Fibroblast of lung (primary cell): ENCODE results near the gene TEX13A. TPM values are rescaled to one million over a fixed set of nuclear protein-coding genes. Genes with fewer than 3 reads are reported as not detected.
"Not testable (repeated sequence)": the region's sequence is repeated elsewhere in the genome, so short reads cannot be mapped to it uniquely, and the experiment has no call there.

Source experiments
- DNase-seq, 2 donors: peaks; one replicate each; pipeline versions ENCODE4 v3.0.0 to v3.0.0-alpha.2; 2010; ENCODE audit warnings: low read depth in 2 of 2
- H2AFZ ChIP-seq: 2 replicates; pipeline ENCODE4 v1.5.1; 2012; ENCODE audit warnings: low read length, control low read depth, inconsistent platforms
- H3K27ac ChIP-seq: 2 replicates; pipeline ENCODE4 v1.5.1; 2011; ENCODE audit warnings: low read length, control low read depth; ENCODE audit not compliant: insufficient read depth
- H3K27me3 ChIP-seq: 2 replicates; pipeline ENCODE4 v1.5.1; 2011; ENCODE audit warnings: mild to moderate bottlenecking, low read length; ENCODE audit not compliant: control insufficient read depth, insufficient read depth
- H3K36me3 ChIP-seq: 2 replicates; pipeline ENCODE4 v1.5.1; 2011; ENCODE audit warnings: low read length; ENCODE audit not compliant: control insufficient read depth, insufficient read depth
- H3K4me1 ChIP-seq: 2 replicates; pipeline ENCODE4 v1.5.1; 2011; ENCODE audit warnings: low read length; ENCODE audit not compliant: control insufficient read depth, insufficient read depth; ENCODE audit errors: extremely low read depth
- H3K4me2 ChIP-seq: 2 replicates; pipeline ENCODE4 v1.5.1; 2011; ENCODE audit warnings: low read length, control low read depth; ENCODE audit not compliant: insufficient read depth; ENCODE audit errors: extremely low read depth
- H3K4me3 ChIP-seq, 4 experiments: fragments of 200-600 bp in 1 of 4; sonication (generic) in 1 of 4; replicated peaks in 1 of 4; 2 replicates each; pipeline ENCODE4 v1.5.1; 2011 to 2016; ENCODE audit warnings: low read length in 4 of 4, low read depth in 3 of 4, mild to moderate bottlenecking in 3 of 4, control low read depth in 2 of 4, inconsistent platforms in 1 of 4, mixed read lengths in 1 of 4; ENCODE audit not compliant: insufficient read depth in 1 of 4; ENCODE audit errors: control extremely low read depth in 1 of 4
- H3K79me2 ChIP-seq: 2 replicates; pipeline ENCODE4 v1.5.1; 2012; ENCODE audit warnings: mild to moderate bottlenecking, low read length, inconsistent platforms; ENCODE audit not compliant: control insufficient read depth, insufficient read depth
- H3K9ac ChIP-seq: 2 replicates; pipeline ENCODE4 v1.5.1; 2011; ENCODE audit warnings: mild to moderate bottlenecking, low read length, control low read depth; ENCODE audit not compliant: insufficient read depth
- H3K9me3 ChIP-seq: 2 replicates; pipeline ENCODE4 v1.5.1; 2012; ENCODE audit warnings: low read depth, low read length; ENCODE audit not compliant: control insufficient read depth, insufficient read depth
- H4K20me1 ChIP-seq: 2 replicates; pipeline ENCODE4 v1.5.1; 2011; ENCODE audit warnings: low read length; ENCODE audit not compliant: control insufficient read depth, insufficient read depth; ENCODE audit errors: extremely low read depth
- CTCF ChIP-seq, 2 donors: IDR thresholded peaks in 1 of 2; conservative IDR thresholded peaks in 1 of 2; 1 replicate in 1 of 2; 2 replicates in 1 of 2; pipeline ENCODE4 v1.5.1; 2011 to 2012; ENCODE audit warnings: low read length in 2 of 2, control low read depth in 1 of 2, inconsistent platforms in 1 of 2, low read depth in 1 of 2, mild to moderate bottlenecking in 1 of 2
- EZH2 ChIP-seq: IDR thresholded peaks from 2 replicates; pipeline ENCODE4 v1.5.1; 2012; ENCODE audit warnings: low read length, control low read depth, mild to moderate bottlenecking; ENCODE audit errors: missing control alignments
- polyA plus RNA-seq, 2 donors: library from polyadenylated mRNA; depleted of rRNA in 1 of 2; stranded (reverse) in 1 of 2; unstranded in 1 of 2; fragments of >200 nt; gene quantifications; 2 replicates each; pipeline ENCODE4 v1.2.1, GENCODE V29; 2011 to 2012; ENCODE audit warnings: missing spikeins in 1 of 2
- total RNA-seq: library from RNA; depleted of rRNA; stranded (reverse); fragments of >200 nt; gene quantifications from 2 replicates; pipeline ENCODE4 v1.2.1, GENCODE V29; 2014

TEX13A gene
- total and polyA plus RNA-seq, 2 donors (not counting 1 experiment from before 2014, with no cell fraction given), result not detected

- peak in 1 of 2 donors; percentile 2 for DNase-seq
- Histone ChIP-seq H3K4me2 (no peak overlapping the region), H2AFZ (no peak overlapping the region), H3K36me3 (no peaks in the 10 kb centered on the region), H4K20me1 (no peaks in the 10 kb centered on the region), H3K9ac (no peak overlapping the region), H3K4me3 (no peak overlapping the region), H3K79me2 (no peaks in the 10 kb centered on the region), H3K27me3 (no peaks in the 10 kb centered on the region), H3K27ac (no peak overlapping the region), H3K9me3 (no peaks in the 10 kb centered on the region), H3K4me1 (no peaks in the 10 kb centered on the region)
- TF ChIP-seq CTCF (conservative IDR thresholded peaks at IDR 0.05 in 1 of 2, IDR thresholded peaks at IDR 0.05 in 1 of 2; ENCODE audit: low read depth in 1 of 2, low read length in 2 of 2) (no peak), EZH2 (no peak)
Observed at GRCh38 chrX:105263171-105263570, 42.7 kb upstream of the TEX13A start.

DNA sequence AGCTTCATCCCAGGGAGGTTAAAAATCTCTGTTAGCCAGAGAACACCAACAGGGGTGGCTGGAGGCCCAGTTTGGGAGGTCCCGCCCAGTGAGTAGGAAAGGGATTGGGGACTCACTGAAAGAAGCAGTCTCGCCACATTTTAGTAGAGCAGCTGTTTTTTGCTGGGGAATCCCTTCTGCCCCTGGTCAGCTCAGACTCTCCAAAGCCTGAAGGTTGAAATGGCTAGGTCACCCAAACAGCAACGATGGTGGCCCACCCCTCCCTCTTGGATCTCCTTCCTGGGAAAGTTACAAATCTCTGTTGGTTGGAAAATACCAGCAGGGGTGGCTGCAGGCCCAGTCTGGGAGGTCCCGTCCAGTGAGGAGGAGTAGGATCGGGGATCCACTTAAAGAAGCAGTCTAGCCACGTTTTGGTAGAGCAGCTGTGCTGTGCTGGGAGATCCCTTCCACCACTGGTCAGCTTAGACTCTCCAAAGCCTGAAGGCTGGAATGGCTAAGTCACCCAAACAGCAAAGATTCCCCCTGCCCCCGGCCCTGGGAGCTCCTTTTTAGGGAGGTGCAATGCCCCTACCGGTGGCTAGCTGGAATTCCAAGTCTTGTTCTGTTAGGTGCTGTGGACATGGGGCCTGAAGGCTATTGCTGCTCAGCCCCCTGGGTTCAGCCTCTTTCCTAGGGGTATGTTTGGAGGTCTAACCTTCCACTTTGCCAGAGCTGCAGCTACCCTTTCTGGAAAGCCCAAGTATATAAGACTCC is 40.0 kb upstream of the TEX13A start:
- no peak for DNase-seq
- Histone ChIP-seq H2AFZ (no peak overlapping the region), H3K4me3 (no peak overlapping the region), H3K4me1 (no peaks in the 10 kb centered on the region), H3K79me2 (no peaks in the 10 kb centered on the region), H3K27ac (no peak overlapping the region), H3K4me2 (no peak overlapping the region), H3K9ac (no peak overlapping the region), H3K27me3 (no peaks in the 10 kb centered on the region), H3K9me3 (no peaks in the 10 kb centered on the region), H4K20me1 (no peaks in the 10 kb centered on the region), H3K36me3 (no peaks in the 10 kb centered on the region)
- TF ChIP-seq EZH2 (no peak), CTCF (conservative IDR thresholded peaks at IDR 0.05 in 1 of 2, IDR thresholded peaks at IDR 0.05 in 1 of 2; ENCODE audit: low read depth in 1 of 2, low read length in 2 of 2) (no peak)

- H3K9ac ChIP-seq, result no peak overlapping the region
- no peak overlapping the region for H2AFZ ChIP-seq
- H3K9me3 ChIP-seq, result no peaks in the 10 kb centered on the region
- no peaks in the 10 kb centered on the region for H3K4me1 ChIP-seq
- no peaks in the 10 kb centered on the region for H4K20me1 ChIP-seq
- no peaks in the 10 kb centered on the region for H3K36me3 ChIP-seq
- no peaks in the 10 kb centered on the region for H3K27me3 ChIP-seq
- no peak overlapping the region for H3K27ac ChIP-seq
- TF ChIP-seq CTCF (conservative IDR thresholded peaks at IDR 0.05 in 1 of 2, IDR thresholded peaks at IDR 0.05 in 1 of 2; ENCODE audit: low read depth in 1 of 2, low read length in 2 of 2), result no peak
- no peak for TF ChIP-seq EZH2
- H3K79me2 ChIP-seq, result no peaks in the 10 kb centered on the region
- no peak overlapping the region for H3K4me3 ChIP-seq
- no peak for DNase-seq
- no peak overlapping the region for H3K4me2 ChIP-seq
Observed at GRCh38 chrX:105241056-105241455, 20.6 kb upstream of the TEX13A start.

DNA sequence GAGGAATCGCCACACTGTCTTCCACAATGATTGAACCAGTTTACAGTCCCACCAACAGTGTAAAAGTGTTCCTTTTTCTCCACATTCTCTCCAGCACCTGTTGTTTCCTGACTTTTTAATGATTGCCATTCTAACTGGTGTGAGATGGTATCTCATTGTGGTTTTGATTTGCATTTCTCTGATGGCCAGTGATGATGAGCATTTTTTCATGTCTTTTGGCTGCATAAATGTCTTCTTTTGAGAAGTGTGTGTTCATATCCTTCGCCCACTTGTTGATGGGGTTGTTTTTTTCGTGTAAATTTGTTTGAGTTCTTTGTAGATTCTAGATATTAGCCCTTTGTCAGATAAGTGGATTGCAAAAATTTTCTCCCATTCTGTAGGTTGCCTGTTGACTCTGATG is 16.9 kb upstream of the TEX13A start:
- not testable (repeated sequence) for H3K9ac ChIP-seq, H3K79me2 ChIP-seq, H3K36me3 ChIP-seq, H3K27ac ChIP-seq, H3K4me1 ChIP-seq, DNase-seq, H3K9me3 ChIP-seq, H2AFZ ChIP-seq, H3K4me2 ChIP-seq, H3K27me3 ChIP-seq, H4K20me1 ChIP-seq, H3K4me3 ChIP-seq
